GM12873 (cell line): Measurements from ENCODE around the gene DPP10.

ENCODE experiments used
- CTCF ChIP-seq: IDR thresholded peaks from 2 replicates; pipeline ENCODE4 v1.5.1; 2012; ENCODE audit warnings: low read depth, mild to moderate bottlenecking, moderate library complexity, low read length, control low read depth; ENCODE audit not compliant: insufficient read depth; ENCODE audit errors: missing control alignments

Gene DPP10

GRCh38 chr2:115122701-115123100 lies 680.3 kb downstream of the DPP10 start:
- no peak for TF ChIP-seq CTCF

GRCh38 chr2:115124817-115125216 lies 682.4 kb downstream of the DPP10 start:
- no peak for TF ChIP-seq CTCF

GRCh38 chr2:115129536-115129935 lies 687.1 kb downstream of the DPP10 start:
- TF ChIP-seq CTCF = no peak

DNA sequence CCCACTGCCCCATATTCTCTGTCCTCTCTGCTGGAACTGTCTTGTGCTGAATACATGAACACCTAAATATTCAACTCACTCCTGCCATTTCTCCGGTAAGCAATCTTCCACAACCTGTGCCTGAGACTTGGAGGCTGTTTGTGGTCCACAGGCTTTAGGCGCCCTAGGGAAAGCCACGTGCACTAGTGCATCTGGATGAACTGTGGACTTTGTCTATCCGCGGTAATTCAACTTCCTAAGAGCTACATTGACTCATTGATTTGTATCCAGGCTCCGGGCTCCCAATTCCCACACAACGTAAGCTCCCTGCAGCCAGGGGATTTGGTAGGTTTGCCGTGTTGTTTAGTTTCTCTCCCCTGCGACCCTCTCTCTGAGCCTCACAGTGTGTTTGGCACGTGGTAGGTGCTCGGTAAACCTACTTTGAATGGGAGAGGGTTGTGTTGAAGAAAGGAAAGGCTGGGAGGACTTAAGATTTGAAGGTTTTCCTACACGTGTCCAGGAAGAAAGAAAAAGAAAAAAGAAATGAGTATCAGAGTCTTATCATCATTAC lies 718.2 kb downstream of the DPP10 start:
- no peak for TF ChIP-seq CTCF

DNA sequence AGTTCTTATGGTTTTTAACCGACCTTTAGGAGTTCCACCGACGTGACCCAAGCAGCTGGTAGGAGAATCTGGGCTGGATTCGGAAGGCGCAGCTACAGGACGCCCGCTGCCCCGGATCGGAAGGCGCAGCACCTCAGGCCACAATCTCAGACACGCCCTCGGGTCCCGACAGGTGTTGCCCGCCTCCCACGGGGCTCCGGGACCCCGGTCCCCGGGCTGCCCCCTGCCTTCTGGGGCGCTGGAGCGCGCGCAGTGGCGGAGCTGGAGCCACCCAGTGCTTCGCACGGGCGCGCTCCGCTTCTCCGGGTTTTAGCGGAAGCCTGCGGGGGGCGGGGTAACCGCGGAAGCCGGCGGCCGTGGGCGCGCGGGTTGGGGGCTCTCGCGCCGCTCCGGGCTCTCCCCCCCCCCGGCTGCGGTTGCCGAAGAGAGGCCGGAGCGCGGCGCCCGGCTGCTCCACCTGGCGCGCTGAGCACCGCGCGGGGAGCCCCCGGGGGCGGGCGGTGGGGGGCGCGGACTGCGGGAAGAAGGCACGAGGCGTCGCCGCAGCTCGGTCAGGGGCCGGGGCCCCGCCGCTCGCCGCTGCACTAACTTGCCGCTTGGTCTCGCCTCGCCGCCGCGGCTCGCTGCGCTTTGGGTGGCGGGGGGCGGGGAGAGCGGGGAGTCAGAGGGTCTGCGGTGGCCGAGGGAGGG lies 718.8 kb downstream of the DPP10 start:
- TF ChIP-seq CTCF = no peak

DNA sequence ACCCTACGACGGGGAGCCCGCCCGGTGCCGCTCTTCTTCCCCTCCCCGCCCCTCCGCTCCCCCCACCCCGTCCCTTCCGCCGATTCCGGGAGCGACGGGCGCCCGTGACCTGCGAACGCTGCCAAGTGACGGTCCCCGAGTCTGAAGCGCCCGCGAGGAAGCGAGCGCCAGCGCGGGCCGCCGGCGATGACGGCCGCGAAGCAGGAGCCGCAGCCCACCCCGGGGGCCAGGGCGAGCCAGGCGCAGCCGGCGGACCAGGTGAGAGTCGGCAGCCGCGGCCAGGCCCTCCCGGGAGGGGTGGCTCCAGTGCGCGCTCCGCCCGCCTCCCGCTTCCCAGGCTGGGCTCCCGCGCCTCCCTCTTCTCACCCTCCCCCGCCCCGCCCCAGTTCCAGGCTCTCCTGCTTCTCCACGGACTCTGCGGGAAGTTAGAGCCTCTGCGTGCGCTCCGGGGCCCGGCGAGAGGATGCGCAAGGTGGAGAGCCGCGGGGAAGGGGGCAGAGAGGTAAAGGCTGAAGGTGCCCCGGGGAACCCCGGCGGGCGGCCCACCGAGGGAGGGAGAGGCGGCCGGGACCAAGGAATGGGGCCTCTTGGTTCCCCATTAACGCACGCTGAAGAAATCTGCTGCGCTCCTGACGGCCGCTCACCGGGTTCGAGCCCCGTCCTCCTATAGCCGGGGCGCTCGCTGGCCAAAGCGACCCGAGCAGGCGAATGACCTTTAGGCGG lies 719.5 kb downstream of the DPP10 start:
- TF ChIP-seq CTCF = no peak

GRCh38 chr2:115162494-115163293 lies 720.3 kb downstream of the DPP10 start:
- no peak for TF ChIP-seq CTCF
